ENCODE measurements around the gene PPARD.

GRCh38 chr6:35425284-35425683 is 82.9 kb downstream of the PPARD start:
- no peak for TF ChIP-seq CTCF (IDR thresholded peaks at IDR 0.05; ENCODE audit: insufficient read depth, low read length)
- no peak for TF ChIP-seq POLR2AphosphoS5 (IDR thresholded peaks at IDR 0.05; ENCODE audit: low read depth)

Measured in HL-60 (cell line).